Measurements from ENCODE around the gene SCGN. TPM values are rescaled to one million over a fixed set of nuclear protein-coding genes. Genes with fewer than 3 reads are reported as not detected.

The SCGN gene
- polyA plus RNA-seq, 2 of the 4 experiments (the other 2 are of a cell fraction) = 0.13 to 0.17 TPM

DNA sequence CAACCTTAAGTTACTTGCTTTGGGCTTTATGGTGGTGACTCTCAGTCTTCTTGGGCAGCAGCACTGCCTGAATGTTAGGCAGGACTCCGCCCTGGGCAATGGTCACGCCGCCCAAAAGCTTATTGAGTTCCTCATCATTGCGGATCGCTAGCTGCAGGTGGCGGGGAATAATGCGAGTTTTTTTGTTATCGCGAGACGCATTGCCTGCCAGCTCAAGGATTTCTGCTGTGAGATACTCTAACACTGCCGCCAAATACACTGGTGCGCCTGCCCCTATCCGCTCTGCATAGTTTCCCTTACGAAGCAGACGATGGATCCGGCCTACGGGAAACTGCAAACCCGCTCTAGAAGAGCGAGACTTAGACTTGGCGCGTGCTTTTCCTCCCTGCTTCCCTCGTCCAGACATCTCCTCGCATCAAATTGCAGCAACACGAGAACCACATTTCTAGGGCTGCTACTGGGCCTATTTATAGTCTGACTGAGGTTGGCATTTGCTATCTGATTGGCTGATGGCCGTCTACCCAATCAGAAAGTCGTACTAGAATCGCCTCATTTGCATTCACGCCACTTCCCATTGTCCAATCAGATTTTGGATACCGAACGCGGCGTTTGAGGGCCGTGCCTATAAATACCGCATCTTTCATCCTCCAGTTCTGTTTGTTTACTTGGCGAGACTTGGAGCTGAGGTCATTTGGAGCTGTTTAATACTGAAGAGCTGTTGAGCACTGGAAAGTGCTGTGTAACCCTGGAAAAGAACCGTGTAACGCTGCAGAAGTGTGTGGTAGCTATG is 74.3 kb downstream of the SCGN start (continued):
- TF ChIP-seq SREBF2 (IDR thresholded peaks at IDR 0.05) = no peak
- TF ChIP-seq, protein P1, sequence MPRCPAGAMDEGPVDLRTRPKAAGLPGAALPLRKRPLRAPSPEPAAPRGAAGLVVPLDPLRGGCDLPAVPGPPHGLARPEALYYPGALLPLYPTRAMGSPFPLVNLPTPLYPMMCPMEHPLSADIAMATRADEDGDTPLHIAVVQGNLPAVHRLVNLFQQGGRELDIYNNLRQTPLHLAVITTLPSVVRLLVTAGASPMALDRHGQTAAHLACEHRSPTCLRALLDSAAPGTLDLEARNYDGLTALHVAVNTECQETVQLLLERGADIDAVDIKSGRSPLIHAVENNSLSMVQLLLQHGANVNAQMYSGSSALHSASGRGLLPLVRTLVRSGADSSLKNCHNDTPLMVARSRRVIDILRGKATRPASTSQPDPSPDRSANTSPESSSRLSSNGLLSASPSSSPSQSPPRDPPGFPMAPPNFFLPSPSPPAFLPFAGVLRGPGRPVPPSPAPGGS (IDR thresholded peaks at IDR 0.05) = no peak
- no peak for TF ChIP-seq RCOR1 (IDR thresholded peaks at IDR 0.05; ENCODE audit: low read depth, low read length)
- no peak for TF ChIP-seq ZSCAN20 (CRISPR knock-in tag; IDR thresholded peaks at IDR 0.05)
- no peak for TF ChIP-seq NFE2L2 (conservative IDR thresholded peaks at IDR 0.05; ENCODE audit: low read length)
- TF ChIP-seq POLR2AphosphoS2 (conservative IDR thresholded peaks at IDR 0.05; ENCODE audit: low read length) = no peak

DNA sequence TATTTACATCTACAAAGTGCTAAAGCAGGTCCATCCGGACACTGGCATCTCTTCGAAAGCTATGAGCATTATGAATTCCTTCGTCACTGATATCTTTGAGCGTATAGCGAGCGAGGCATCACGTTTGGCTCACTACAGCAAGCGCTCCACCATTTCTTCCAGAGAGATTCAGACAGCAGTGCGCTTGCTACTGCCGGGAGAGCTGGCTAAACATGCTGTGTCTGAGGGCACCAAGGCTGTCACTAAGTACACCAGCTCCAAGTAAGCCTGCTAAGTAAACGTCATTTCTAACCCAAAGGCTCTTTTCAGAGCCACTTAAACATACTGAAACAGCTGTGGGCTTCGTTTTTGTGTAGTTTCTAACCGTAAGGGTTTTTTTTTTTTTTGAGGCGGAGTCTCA is 75.0 kb downstream of the SCGN start:
- DNase-seq (ENCODE audit: low read depth in 1 of 2, low spot score in 1 of 2) (no peak), ATAC-seq (no peak), FAIRE-seq (no peak)
- H3K27ac ChIP-seq = no peak overlapping the region
- TF ChIP-seq, protein P2, sequence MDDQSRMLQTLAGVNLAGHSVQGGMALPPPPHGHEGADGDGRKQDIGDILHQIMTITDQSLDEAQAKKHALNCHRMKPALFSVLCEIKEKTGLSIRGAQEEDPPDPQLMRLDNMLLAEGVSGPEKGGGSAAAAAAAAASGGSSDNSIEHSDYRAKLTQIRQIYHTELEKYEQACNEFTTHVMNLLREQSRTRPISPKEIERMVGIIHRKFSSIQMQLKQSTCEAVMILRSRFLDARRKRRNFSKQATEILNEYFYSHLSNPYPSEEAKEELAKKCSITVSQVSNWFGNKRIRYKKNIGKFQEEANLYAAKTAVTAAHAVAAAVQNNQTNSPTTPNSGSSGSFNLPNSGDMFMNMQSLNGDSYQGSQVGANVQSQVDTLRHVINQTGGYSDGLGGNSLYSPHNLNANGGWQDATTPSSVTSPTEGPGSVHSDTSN (IDR thresholded peaks at IDR 0.05) = no peak
- TF ChIP-seq TP53 (CRISPR knock-in tag; IDR thresholded peaks at IDR 0.05) (no peak), ZNF302 (CRISPR knock-in tag; IDR thresholded peaks at IDR 0.05) (no peak), PHF8 (IDR thresholded peaks at IDR 0.05; ENCODE audit: borderline replicate concordance, low read depth) (no peak)
- WGBS (ENCODE audit: missing lambda C conversion rate) = 67% methylated on average over 14 of the region's 14 CpGs
- POLR2A ChIA-PET = no interaction called here
- H3K4me1 ChIP-seq = no peaks in the 10 kb centered on the region
- no peak overlapping the region for H3K4me3 ChIP-seq
- H3K9me3 ChIP-seq = no peaks in the 10 kb centered on the region
- CTCF ChIA-PET = interaction anchor here (0.9 to 3.1 kb wide), 3 partner anchors 9 to 504 kb away, joined by 3 to 10 read pairs (median 4); no protein-coding TSS in a partner anchor
- H3K4me2 ChIP-seq = no peak overlapping the region

DNA sequence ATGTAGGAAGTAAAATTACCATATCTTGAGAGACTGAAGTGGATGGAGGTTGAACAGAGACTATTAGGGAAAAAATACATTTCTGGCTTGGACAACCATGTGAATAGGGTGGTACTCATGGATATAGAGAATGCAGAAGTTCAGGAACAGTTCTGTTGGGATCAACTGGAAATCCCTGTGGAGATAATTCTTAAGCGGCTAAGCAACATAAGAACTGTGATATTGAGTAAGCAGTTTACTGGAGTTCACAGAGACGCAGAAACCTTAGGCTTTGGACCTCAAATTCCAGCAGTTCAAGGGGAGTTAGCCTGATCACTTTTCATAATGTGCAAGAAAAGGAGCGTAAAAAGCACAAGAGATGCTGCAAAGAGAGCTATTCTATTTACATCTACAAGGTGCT is 78.9 kb downstream of the SCGN start:
- FAIRE-seq = no peak
- WGBS (ENCODE audit: missing lambda C conversion rate) = 68% methylated on average over 3 of the region's 3 CpGs
- Histone ChIP-seq H3K4me2 (no peak overlapping the region), H3K27ac (no peak overlapping the region), H3K4me1 (no peaks in the 10 kb centered on the region), H3K9me3 (no peaks in the 10 kb centered on the region), H3K4me3 (no peak overlapping the region)
- no peak for ATAC-seq
- POLR2A ChIA-PET = no interaction called here
- no peak for DNase-seq (ENCODE audit: low read depth in 1 of 2, low spot score in 1 of 2)
- CTCF ChIA-PET = interaction anchor here (1.1 kb wide), 1 partner anchor 11 kb away, joined by 4 read pairs; no protein-coding TSS in a partner anchor
- TF ChIP-seq ZSCAN20 (CRISPR knock-in tag; IDR thresholded peaks at IDR 0.05) (no peak), TP53 (CRISPR knock-in tag; IDR thresholded peaks at IDR 0.05) (no peak), CBX8 (IDR thresholded peaks at IDR 0.05) (no peak), JUN (IDR thresholded peaks at IDR 0.05) (no peak), JUNB (IDR thresholded peaks at IDR 0.05) (no peak), BHLHE40 (IDR thresholded peaks at IDR 0.05; ENCODE audit: low read depth, low read length) (no peak), KDM5A (IDR thresholded peaks at IDR 0.05) (no peak), CHD2 (IDR thresholded peaks at IDR 0.05; ENCODE audit: low read length, partially characterized antibody) (no peak), EHF (CRISPR knock-in tag; IDR thresholded peaks at IDR 0.05) (no peak), TFCP2L1 (CRISPR knock-in tag; IDR thresholded peaks at IDR 0.05) (no peak), RARB (CRISPR knock-in tag; IDR thresholded peaks at IDR 0.05) (no peak)
- TF ChIP-seq, protein P3, sequence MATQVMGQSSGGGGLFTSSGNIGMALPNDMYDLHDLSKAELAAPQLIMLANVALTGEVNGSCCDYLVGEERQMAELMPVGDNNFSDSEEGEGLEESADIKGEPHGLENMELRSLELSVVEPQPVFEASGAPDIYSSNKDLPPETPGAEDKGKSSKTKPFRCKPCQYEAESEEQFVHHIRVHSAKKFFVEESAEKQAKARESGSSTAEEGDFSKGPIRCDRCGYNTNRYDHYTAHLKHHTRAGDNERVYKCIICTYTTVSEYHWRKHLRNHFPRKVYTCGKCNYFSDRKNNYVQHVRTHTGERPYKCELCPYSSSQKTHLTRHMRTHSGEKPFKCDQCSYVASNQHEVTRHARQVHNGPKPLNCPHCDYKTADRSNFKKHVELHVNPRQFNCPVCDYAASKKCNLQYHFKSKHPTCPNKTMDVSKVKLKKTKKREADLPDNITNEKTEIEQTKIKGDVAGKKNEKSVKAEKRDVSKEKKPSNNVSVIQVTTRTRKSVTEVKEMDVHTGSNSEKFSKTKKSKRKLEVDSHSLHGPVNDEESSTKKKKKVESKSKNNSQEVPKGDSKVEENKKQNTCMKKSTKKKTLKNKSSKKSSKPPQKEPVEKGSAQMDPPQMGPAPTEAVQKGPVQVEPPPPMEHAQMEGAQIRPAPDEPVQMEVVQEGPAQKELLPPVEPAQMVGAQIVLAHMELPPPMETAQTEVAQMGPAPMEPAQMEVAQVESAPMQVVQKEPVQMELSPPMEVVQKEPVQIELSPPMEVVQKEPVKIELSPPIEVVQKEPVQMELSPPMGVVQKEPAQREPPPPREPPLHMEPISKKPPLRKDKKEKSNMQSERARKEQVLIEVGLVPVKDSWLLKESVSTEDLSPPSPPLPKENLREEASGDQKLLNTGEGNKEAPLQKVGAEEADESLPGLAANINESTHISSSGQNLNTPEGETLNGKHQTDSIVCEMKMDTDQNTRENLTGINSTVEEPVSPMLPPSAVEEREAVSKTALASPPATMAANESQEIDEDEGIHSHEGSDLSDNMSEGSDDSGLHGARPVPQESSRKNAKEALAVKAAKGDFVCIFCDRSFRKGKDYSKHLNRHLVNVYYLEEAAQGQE (IDR thresholded peaks at IDR 0.05) = no peak
- TF ChIP-seq, protein P1 (IDR thresholded peaks at IDR 0.05) = no peak
